Tibial nerve (tissue), 4 donors: ENCODE results near the gene RPS6KA3. TPM values are rescaled to one million over a fixed set of nuclear protein-coding genes. Genes with fewer than 3 reads are reported as not detected.

Experiments used
- DNase-seq, 2 donors: peaks; one replicate each; pipeline ENCODE4 v3.0.0-alpha.2; 2019; ENCODE audit warnings: low spot score in 2 of 2
- H3K27ac ChIP-seq, 4 donors: fragments of 200-600 bp; sonication (generic) in 3 of 4; one replicate each; pipeline ENCODE4 v1.5.1; 2017 to 2019; ENCODE audit warnings: mild to moderate bottlenecking in 1 of 4
- H3K27me3 ChIP-seq, 2 donors: fragments of 200-600 bp; sonication (generic) in 1 of 2; one replicate each; pipeline versions ENCODE4 v1.5.1 to v1.6.0; 2017 to 2019
- H3K36me3 ChIP-seq, 3 donors: fragments of 200-600 bp; sonication (generic); one replicate each; pipeline ENCODE4 v1.5.1; 2018 to 2019
- H3K4me1 ChIP-seq, 4 donors: fragments of 200-600 bp; sonication (generic) in 3 of 4; one replicate each; pipeline ENCODE4 v1.5.1; 2017 to 2019
- H3K4me3 ChIP-seq, 4 donors: fragments of 200-600 bp; sonication (generic) in 3 of 4; one replicate each; pipeline ENCODE4 v1.5.1; 2017 to 2019; ENCODE audit warnings: mild to moderate bottlenecking in 1 of 4, moderate library complexity in 1 of 4
- H3K9me3 ChIP-seq, 4 donors: fragments of 200-600 bp; sonication (generic) in 3 of 4; one replicate each; pipeline ENCODE4 v1.5.1; 2017 to 2019
- CTCF ChIP-seq, 5 experiments: fragments of 200-600 bp in 3 of 5; fragments of 450-650 bp in 2 of 5; sonication (generic) in 3 of 5; IDR thresholded peaks; one replicate each; pipeline ENCODE4 v1.5.1; 2016 to 2019; ENCODE audit warnings: antibody characterized with exemption in 5 of 5, mild to moderate bottlenecking in 3 of 5, moderate library complexity in 2 of 5
- EP300 ChIP-seq, 2 donors: sonication (generic); formaldehyde crosslinking; IDR thresholded peaks; one replicate each; pipeline ENCODE4 v1.6.1; 2017; ENCODE audit warnings: antibody characterized with exemption in 2 of 2, mild to moderate bottlenecking in 1 of 2
- POLR2A ChIP-seq, 2 donors: fragments of 450-650 bp; IDR thresholded peaks; one replicate each; pipeline ENCODE4 v1.6.1; 2017; ENCODE audit warnings: antibody characterized with exemption in 2 of 2, mild to moderate bottlenecking in 2 of 2, moderate library complexity in 2 of 2
- WGBS, 2 donors: methylation state at CpG; one replicate each; pipeline ENCODE4 v1.1.5; 2018; 5-methylcytosine and 5-hydroxymethylcytosine counted together
- total RNA-seq, 4 donors: library from RNA; depleted of rRNA; stranded (reverse); fragments of >200 nt; gene quantifications; one replicate each; pipeline ENCODE4 v1.1.0, GENCODE V29; 2016

RPS6KA3 gene
- total RNA-seq, 4 donors from 2014 or later: 22.0 to 33.9 (median 32.6) TPM

GRCh38 chrX:20141281-20142220, 125.2 kb downstream of the RPS6KA3 start, which contains the start of gene EIF1AX:
Gene EIF1AX (minus strand): TSS chrX:20141838. CDS start chrX:20141640, 198 bp downstream.
- H3K9me3 ChIP-seq: no peaks in the 10 kb centered on the region
- TF ChIP-seq POLR2A (IDR thresholded peaks at IDR 0.05): peak; percentile 84 to 95
- TF ChIP-seq CTCF (IDR thresholded peaks at IDR 0.05): peak in 1 of 5 experiments; percentile 31
- peak; percentile 88 to 93 for TF ChIP-seq EP300 (IDR thresholded peaks at IDR 0.05)
- peaks cover 0 to 15% (median 6%) of the 10 kb centered on the region in 4 donors for H3K4me1 ChIP-seq
- WGBS, 2 donors: 0 to 1% methylated on average over 28 to 76 of the region's 82 CpGs
- peak; percentile 93 for DNase-seq
- H3K4me3 ChIP-seq: peak within 1 kb of the TSS; percentile 65 to 81 (median 72)
- peak within 1 kb of the TSS; percentile 84 to 93 (median 90) for H3K27ac ChIP-seq
- H3K36me3 ChIP-seq: peaks cover 0 to 8% (median 0%) of the 10 kb centered on the region in 3 donors
- H3K27me3 ChIP-seq: no peaks in the 10 kb centered on the region

- Histone ChIP-seq H3K4me3 (peak overlapping the region; percentile 65 to 81 (median 72)), H3K27ac (peak overlapping the region in 2 of 4 donors; percentile 81 to 92), H3K27me3 (no peaks in the 10 kb centered on the region), H3K36me3 (peaks cover 0 to 8% (median 0%) of the 10 kb centered on the region in 3 donors), H3K9me3 (no peaks in the 10 kb centered on the region), H3K4me1 (peaks cover 0 to 15% (median 6%) of the 10 kb centered on the region in 4 donors)
- WGBS, 2 donors: 3 to 17% methylated on average over 3 of the region's 3 CpGs
- TF ChIP-seq CTCF (IDR thresholded peaks at IDR 0.05) (no peak), EP300 (IDR thresholded peaks at IDR 0.05) (no peak), POLR2A (IDR thresholded peaks at IDR 0.05) (no peak)
- DNase-seq: no peak
These were observed 126.3 kb downstream of the RPS6KA3 start for GRCh38 chrX:20140420-20140819.

- no peak for DNase-seq
- Histone ChIP-seq H3K9me3 (no peaks in the 10 kb centered on the region), H3K27ac (peak overlapping the region in 1 of 4 donors; percentile 92), H3K4me3 (peak overlapping the region in 2 of 4 donors; percentile 8 to 81), H3K4me1 (peaks cover 0 to 15% (median 6%) of the 10 kb centered on the region in 4 donors), H3K27me3 (no peaks in the 10 kb centered on the region), H3K36me3 (peaks cover 0 to 8% (median 0%) of the 10 kb centered on the region in 3 donors)
- no peak for TF ChIP-seq POLR2A (IDR thresholded peaks at IDR 0.05)
- no peak for TF ChIP-seq CTCF (IDR thresholded peaks at IDR 0.05)
- TF ChIP-seq EP300 (IDR thresholded peaks at IDR 0.05): no peak
- 26 to 59% methylated on average over 2 of the region's 2 CpGs for WGBS, 2 donors
These were observed 126.7 kb downstream of the RPS6KA3 start for GRCh38 chrX:20139966-20140365.

GRCh38 chrX:20135944-20136343, 130.8 kb downstream of the RPS6KA3 start:
- WGBS, 2 donors: 73 to 75% methylated on average over 5 of the region's 5 CpGs
- Histone ChIP-seq H3K9me3 (no peaks in the 10 kb centered on the region), H3K4me1 (peaks cover 0 to 15% (median 6%) of the 10 kb centered on the region in 4 donors), H3K36me3 (peaks cover 0 to 25% (median 0%) of the 10 kb centered on the region in 3 donors), H3K27me3 (no peaks in the 10 kb centered on the region), H3K27ac (no peak overlapping the region), H3K4me3 (no peak overlapping the region)
- TF ChIP-seq POLR2A (IDR thresholded peaks at IDR 0.05) (no peak), CTCF (IDR thresholded peaks at IDR 0.05) (no peak), EP300 (IDR thresholded peaks at IDR 0.05) (no peak)
- DNase-seq: no peak

GRCh38 chrX:20132666-20133065, 134.0 kb downstream of the RPS6KA3 start:
- Histone ChIP-seq H3K4me3 (no peak overlapping the region), H3K4me1 (no peaks in the 10 kb centered on the region), H3K27me3 (no peaks in the 10 kb centered on the region), H3K36me3 (peaks cover 0 to 25% (median 0%) of the 10 kb centered on the region in 3 donors), H3K9me3 (no peaks in the 10 kb centered on the region), H3K27ac (no peak overlapping the region)
- 87 to 90% methylated on average over 1 of the region's 1 CpG for WGBS, 2 donors
- DNase-seq: no peak
- TF ChIP-seq POLR2A (IDR thresholded peaks at IDR 0.05) (no peak), CTCF (IDR thresholded peaks at IDR 0.05) (no peak), EP300 (IDR thresholded peaks at IDR 0.05) (no peak)
